Activated CD8-positive, alpha-beta T cell treated with anti-CD3 and anti-CD28 coated beads for 36 hours (primary cell): ENCODE data around the gene NPHS1. TPM values are rescaled to one million over a fixed set of nuclear protein-coding genes. Genes with fewer than 3 reads are reported as not detected.

Experiments
- ATAC-seq: fragments of 200-7000 bp; cut with Tn5 transposase; one replicate; pipeline ENCODE4 v1.10.0; 2021; ENCODE audit warnings: mild to moderate bottlenecking, moderate library complexity
- CTCF ChIA-PET: fragments of 350-600 bp; sonication (Branson Sonifier 250); formaldehyde crosslinking; loops from one replicate; lab custom pipeline; 2021; ENCODE audit warnings: antibody characterized with exemption; lab: Charles Lee
- POLR2A ChIA-PET: fragments of 350-600 bp; sonication (Branson Sonifier 250); formaldehyde crosslinking; loops from one replicate; lab custom pipeline; 2021; ENCODE audit warnings: antibody characterized with exemption; lab: Charles Lee
- DNase-seq: peaks from one replicate; pipeline ENCODE4 v3.0.0-alpha.2; 2020
- H3K27ac Mint-ChIP-seq: one replicate; pipeline ENCODE4 v1.8.0; 2021; ENCODE audit warnings: mild to moderate bottlenecking, mixed read lengths
- H3K27me3 Mint-ChIP-seq: one replicate; pipeline ENCODE4 v1.8.0; 2021; ENCODE audit warnings: mixed read lengths
- H3K36me3 Mint-ChIP-seq: one replicate; pipeline ENCODE4 v1.8.0; 2021; ENCODE audit warnings: low read depth, mixed read lengths
- H3K4me1 Mint-ChIP-seq: one replicate; pipeline ENCODE4 v1.8.0; 2021; ENCODE audit warnings: low read depth, mixed read lengths
- H3K4me3 Mint-ChIP-seq: one replicate; pipeline ENCODE4 v1.8.0; 2021; ENCODE audit warnings: mild to moderate bottlenecking, moderate library complexity, mixed read lengths
- H3K9me3 Mint-ChIP-seq: one replicate; pipeline ENCODE4 v1.8.0; 2021; ENCODE audit warnings: mixed read lengths
- intact Hi-C: fragments of 100-400 bp; cut with micrococcal nuclease; formaldehyde crosslinking; loops from one replicate; pipeline ENCODE4 v1.10.0; 2022
- total RNA-seq, 2 experiments: library from RNA; stranded (reverse); gene quantifications; one replicate each; pipeline ENCODE4 v1.2.3, GENCODE V29; 2021
- TF ChIP-seq, protein P1 (sequence below): fragments of 200-600 bp; IDR thresholded peaks from one replicate; pipeline ENCODE4 v1.8.0; 2022; ENCODE audit warnings: antibody characterized with exemption, mild to moderate bottlenecking

NPHS1 gene
- total RNA-seq, 2 experiments from 2014 or later, result not detected

GRCh38 chr19:35833972-35834371 is 18.3 kb downstream of the NPHS1 start:
- H3K9me3 Mint-ChIP-seq, result no peaks in the 10 kb centered on the region
- intact Hi-C loops, result no loop called here
- POLR2A ChIA-PET, result interaction anchor here (0.7 kb wide), 1 partner anchor 158 kb away, joined by 3 read pairs; no protein-coding TSS in a partner anchor
- H3K27me3 Mint-ChIP-seq, result peaks cover 16% of the 10 kb centered on the region
- H3K4me3 Mint-ChIP-seq, result no peak overlapping the region
- no peaks in the 10 kb centered on the region for H3K36me3 Mint-ChIP-seq
- no peaks in the 10 kb centered on the region for H3K4me1 Mint-ChIP-seq
- TF ChIP-seq, protein P1, sequence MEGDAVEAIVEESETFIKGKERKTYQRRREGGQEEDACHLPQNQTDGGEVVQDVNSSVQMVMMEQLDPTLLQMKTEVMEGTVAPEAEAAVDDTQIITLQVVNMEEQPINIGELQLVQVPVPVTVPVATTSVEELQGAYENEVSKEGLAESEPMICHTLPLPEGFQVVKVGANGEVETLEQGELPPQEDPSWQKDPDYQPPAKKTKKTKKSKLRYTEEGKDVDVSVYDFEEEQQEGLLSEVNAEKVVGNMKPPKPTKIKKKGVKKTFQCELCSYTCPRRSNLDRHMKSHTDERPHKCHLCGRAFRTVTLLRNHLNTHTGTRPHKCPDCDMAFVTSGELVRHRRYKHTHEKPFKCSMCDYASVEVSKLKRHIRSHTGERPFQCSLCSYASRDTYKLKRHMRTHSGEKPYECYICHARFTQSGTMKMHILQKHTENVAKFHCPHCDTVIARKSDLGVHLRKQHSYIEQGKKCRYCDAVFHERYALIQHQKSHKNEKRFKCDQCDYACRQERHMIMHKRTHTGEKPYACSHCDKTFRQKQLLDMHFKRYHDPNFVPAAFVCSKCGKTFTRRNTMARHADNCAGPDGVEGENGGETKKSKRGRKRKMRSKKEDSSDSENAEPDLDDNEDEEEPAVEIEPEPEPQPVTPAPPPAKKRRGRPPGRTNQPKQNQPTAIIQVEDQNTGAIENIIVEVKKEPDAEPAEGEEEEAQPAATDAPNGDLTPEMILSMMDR, result no peak
- DNase-seq, result no peak
- CTCF ChIA-PET, result no interaction called here
- H3K27ac Mint-ChIP-seq, result no peak overlapping the region
- no peak for ATAC-seq

- intact Hi-C loops, result no loop called here
- ChIA-PET CTCF (no interaction called here), POLR2A (interaction anchor here (0.5 kb wide), 1 partner anchor 186 kb away, joined by 4 read pairs; no protein-coding TSS in a partner anchor)
- no peaks in the 10 kb centered on the region for H3K36me3 Mint-ChIP-seq
- H3K27ac Mint-ChIP-seq, result no peak overlapping the region
- DNase-seq, result no peak
- H3K4me1 Mint-ChIP-seq, result no peaks in the 10 kb centered on the region
- ATAC-seq, result no peak
- H3K9me3 Mint-ChIP-seq, result no peaks in the 10 kb centered on the region
- peaks cover 22% of the 10 kb centered on the region for H3K27me3 Mint-ChIP-seq
- H3K4me3 Mint-ChIP-seq, result no peak overlapping the region
- TF ChIP-seq, protein P1, result no peak
Measured at GRCh38 chr19:35832054-35832453, 20.2 kb downstream of the NPHS1 start.

GRCh38 chr19:35830986-35831385 is 21.3 kb downstream of the NPHS1 start:
- ChIA-PET POLR2A (interaction anchor here (0.5 to 0.6 kb wide), 2 partner anchors 9 to 154 kb away, joined by 3 to 5 read pairs; no protein-coding TSS in a partner anchor), CTCF (no interaction called here)
- Mint-ChIP-seq H3K4me1 (no peaks in the 10 kb centered on the region), H3K36me3 (no peaks in the 10 kb centered on the region), H3K9me3 (no peaks in the 10 kb centered on the region), H3K27ac (no peak overlapping the region), H3K4me3 (no peak overlapping the region), H3K27me3 (peaks cover 24% of the 10 kb centered on the region)
- DNase-seq (no peak), ATAC-seq (no peak)
- intact Hi-C loops, result no loop called here
- TF ChIP-seq, protein P1, result no peak

DNA sequence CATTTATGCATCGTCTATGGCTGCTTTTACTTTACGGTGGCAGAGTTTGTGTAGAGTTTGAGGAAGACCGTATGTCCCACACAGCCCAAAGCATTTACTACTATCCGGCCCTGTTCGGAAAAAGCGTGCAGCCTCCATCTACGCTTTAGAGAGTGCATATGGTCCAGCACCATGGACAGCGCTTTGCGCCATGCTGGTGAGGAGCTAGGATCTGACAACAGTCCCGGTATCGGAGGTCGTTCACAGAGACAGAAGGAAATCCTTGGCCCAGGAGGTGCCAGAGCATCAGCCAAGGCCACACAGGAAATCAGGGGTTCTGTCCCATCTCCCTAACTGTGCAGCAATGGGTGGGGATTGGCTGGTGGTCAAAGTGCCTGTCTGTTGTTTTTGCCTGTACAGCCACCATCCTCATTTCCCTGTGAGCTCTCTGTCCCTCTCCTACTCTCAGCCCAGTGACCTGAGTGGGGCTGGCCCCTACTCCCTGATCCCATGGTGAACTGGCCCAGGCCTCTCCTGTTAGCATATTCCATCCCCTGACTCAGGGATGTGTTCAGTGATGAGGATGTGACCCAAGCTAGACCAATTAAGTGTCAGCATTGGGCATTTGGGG is 23.5 kb downstream of the NPHS1 start:
- Mint-ChIP-seq H3K36me3 (no peaks in the 10 kb centered on the region), H3K27me3 (peaks cover 24% of the 10 kb centered on the region), H3K4me3 (no peak overlapping the region), H3K9me3 (no peaks in the 10 kb centered on the region), H3K4me1 (no peaks in the 10 kb centered on the region), H3K27ac (no peak overlapping the region)
- intact Hi-C loops, result no loop called here
- CTCF ChIA-PET, result no interaction called here
- peak; percentile 47 for ATAC-seq
- DNase-seq, result peak; percentile 75
- TF ChIP-seq, protein P1, result no peak
- POLR2A ChIA-PET, result interaction anchor here (1.0 kb wide), 1 partner anchor 88 kb away, joined by 3 read pairs; no protein-coding TSS in a partner anchor

- ATAC-seq (no peak), DNase-seq (no peak)
- Mint-ChIP-seq H3K27me3 (peaks cover 20% of the 10 kb centered on the region), H3K36me3 (no peaks in the 10 kb centered on the region), H3K4me3 (no peak overlapping the region), H3K4me1 (peaks cover 4% of the 10 kb centered on the region), H3K9me3 (no peaks in the 10 kb centered on the region), H3K27ac (no peak overlapping the region)
- ChIA-PET CTCF (no interaction called here), POLR2A (no interaction called here)
- TF ChIP-seq, protein P1, result no peak
- intact Hi-C loops, result loop anchor here (5.0 kb wide), 1 partner anchor 132 kb away; no protein-coding TSS in a partner anchor
Measured at GRCh38 chr19:35824150-35824549, 28.2 kb downstream of the NPHS1 start.
